ENCODE results near the gene DUSP2. TPM values are rescaled to one million over a fixed set of nuclear protein-coding genes. Genes with fewer than 3 reads are reported as not detected.

Gene DUSP2
- total RNA-seq, 1 experiment from 2014 or later, result 1.4 TPM

DNA sequence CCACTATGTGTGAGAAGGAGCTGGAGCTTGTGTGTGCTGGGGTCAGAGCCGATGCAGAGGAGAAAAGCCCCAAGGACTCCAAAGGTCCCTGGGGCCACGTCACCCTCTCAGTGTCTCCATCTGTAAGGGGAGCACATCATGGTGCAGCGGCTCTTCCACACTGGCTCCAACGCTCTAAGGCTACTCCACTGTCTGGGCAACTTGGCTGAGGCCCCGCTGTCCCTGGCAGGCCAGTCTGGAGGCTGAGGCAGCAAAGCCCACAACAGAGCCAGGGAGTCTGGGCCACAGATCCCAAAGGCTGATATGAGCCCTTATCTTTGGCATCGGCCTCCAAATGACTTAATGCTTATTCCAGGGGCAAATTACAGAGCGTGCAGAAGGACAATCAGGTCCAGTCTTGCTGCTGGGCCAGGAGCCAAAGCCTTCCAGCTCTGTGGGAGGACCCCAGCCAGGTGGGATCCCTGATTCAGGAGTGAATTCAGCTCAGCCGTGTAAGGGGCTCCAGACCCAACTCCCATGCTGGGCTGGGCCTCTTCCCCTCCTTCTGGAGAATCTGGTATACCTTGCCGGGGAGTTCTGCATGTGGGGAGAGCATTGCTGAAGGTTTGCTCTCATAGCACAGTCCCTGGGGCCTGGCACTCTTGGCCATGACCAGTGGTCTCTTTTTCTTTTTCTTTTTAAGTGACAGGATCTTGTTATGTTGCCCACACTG lies 1.8 kb upstream of the DUSP2 start:
- ChIA-PET CTCF (interaction anchor here (2.3 kb wide), 1 partner anchor 27 kb away, joined by 7 read pairs; no protein-coding TSS in a partner anchor), POLR2A (ENCODE audit: low non-redundant PET) (no interaction called here)
- DNase-seq (ENCODE audit: low spot score), result no peak
- intact Hi-C loops (cut with micrococcal nuclease; ENCODE audit: unreplicated experiment), result no loop called here
- H3K27ac ChIP-seq (ENCODE audit: low read depth, low read length, poor library complexity, severe bottlenecking), result no peak overlapping the region
- H3K36me3 ChIP-seq (ENCODE audit: insufficient read depth, low read length, poor library complexity, severe bottlenecking), result no peaks in the 10 kb centered on the region
- peaks cover 9% of the 10 kb centered on the region for H3K4me1 ChIP-seq (ENCODE audit: insufficient read depth, low read length, poor library complexity, severe bottlenecking)
- BruUV-seq (replicated peaks), result no TSS peak
- no peaks in the 10 kb centered on the region for H3K27me3 ChIP-seq (replicated peaks; ENCODE audit: insufficient read depth, low read depth, low read length, poor library complexity)
- no peaks in the 10 kb centered on the region for H3K9me3 ChIP-seq (ENCODE audit: low read depth, low read length, poor library complexity, severe bottlenecking)
- H3K4me3 ChIP-seq (ENCODE audit: low read depth, low read length, poor library complexity, severe bottlenecking), result no peak overlapping the region
- TF ChIP-seq EZH2 (IDR thresholded peaks at IDR 0.05; ENCODE audit: borderline replicate concordance, low read depth, low read length, poor library complexity, severe bottlenecking), result no peak
- TF ChIP-seq, protein P1, sequence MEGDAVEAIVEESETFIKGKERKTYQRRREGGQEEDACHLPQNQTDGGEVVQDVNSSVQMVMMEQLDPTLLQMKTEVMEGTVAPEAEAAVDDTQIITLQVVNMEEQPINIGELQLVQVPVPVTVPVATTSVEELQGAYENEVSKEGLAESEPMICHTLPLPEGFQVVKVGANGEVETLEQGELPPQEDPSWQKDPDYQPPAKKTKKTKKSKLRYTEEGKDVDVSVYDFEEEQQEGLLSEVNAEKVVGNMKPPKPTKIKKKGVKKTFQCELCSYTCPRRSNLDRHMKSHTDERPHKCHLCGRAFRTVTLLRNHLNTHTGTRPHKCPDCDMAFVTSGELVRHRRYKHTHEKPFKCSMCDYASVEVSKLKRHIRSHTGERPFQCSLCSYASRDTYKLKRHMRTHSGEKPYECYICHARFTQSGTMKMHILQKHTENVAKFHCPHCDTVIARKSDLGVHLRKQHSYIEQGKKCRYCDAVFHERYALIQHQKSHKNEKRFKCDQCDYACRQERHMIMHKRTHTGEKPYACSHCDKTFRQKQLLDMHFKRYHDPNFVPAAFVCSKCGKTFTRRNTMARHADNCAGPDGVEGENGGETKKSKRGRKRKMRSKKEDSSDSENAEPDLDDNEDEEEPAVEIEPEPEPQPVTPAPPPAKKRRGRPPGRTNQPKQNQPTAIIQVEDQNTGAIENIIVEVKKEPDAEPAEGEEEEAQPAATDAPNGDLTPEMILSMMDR (conservative IDR thresholded peaks at IDR 0.05; ENCODE audit: low read depth, low read length), result no peak

DNA sequence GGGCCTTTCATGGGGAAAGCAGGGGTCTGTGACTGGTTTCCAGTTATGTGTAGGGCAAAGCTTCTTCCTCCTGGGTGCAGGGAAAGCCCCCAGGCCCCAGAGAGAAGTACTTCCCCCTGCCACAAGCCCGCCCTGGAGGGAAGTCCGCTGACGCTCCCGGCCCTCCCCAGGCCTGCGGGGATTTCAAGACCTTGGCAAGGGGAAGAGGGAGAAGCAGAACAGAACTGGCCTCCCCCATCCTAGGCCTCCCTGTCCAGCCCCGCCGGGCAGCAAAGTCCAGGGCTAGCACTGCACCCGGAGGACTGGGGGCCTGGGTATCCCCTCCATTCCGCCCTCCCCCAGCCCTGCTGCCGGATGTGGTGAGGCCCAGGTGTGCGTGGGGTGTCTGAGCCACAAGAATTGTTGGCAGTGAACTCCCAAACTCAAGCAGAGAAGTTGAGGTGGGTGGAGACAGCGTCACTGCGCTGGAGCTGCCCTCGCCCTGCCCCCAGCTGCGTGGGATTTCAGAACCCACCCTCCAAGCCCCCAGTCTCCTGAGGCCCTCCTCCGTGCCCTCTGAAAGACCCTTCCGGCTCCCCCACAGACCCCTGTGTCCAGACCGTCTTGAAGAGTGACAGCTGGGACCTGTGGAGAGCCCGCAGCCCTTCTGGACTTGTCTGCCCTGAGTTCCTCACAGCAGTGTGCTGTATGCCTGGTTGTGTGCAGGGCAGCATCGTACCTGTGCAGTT lies 1.1 kb upstream of the DUSP2 start:
- CTCF ChIA-PET, result interaction anchor here (2.3 kb wide), 1 partner anchor 28 kb away, joined by 7 read pairs; no protein-coding TSS in a partner anchor
- no peak for TF ChIP-seq EZH2 (IDR thresholded peaks at IDR 0.05; ENCODE audit: borderline replicate concordance, low read depth, low read length, poor library complexity, severe bottlenecking)
- TF ChIP-seq, protein P1 (conservative IDR thresholded peaks at IDR 0.05; ENCODE audit: low read depth, low read length), result no peak

DNA sequence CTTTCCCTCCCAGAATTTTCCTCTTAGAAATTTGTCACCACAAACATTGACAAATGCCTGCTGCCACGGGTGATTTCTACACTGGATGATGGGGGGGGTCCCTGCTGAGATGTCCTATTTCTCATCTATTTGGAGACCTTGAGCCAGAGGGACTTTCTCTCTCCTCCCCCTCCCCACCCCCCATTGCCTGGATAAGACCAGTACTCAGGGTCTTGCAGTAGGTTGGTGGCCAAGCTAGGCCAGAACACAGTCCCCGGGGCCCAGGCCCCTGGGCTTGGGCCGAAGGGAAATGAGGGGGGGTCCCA lies 560 bp upstream of the DUSP2 start:
- POLR2A ChIA-PET (ENCODE audit: low non-redundant PET), result no interaction called here
- no peaks in the 10 kb centered on the region for H3K27me3 ChIP-seq (replicated peaks; ENCODE audit: insufficient read depth, low read depth, low read length, poor library complexity)
- no peak for TF ChIP-seq EZH2 (IDR thresholded peaks at IDR 0.05; ENCODE audit: borderline replicate concordance, low read depth, low read length, poor library complexity, severe bottlenecking)
- TF ChIP-seq, protein P1 (conservative IDR thresholded peaks at IDR 0.05; ENCODE audit: low read depth, low read length), result no peak
- H3K27ac ChIP-seq (ENCODE audit: low read depth, low read length, poor library complexity, severe bottlenecking), result no peak overlapping the region
- BruUV-seq (replicated peaks), result no TSS peak
- no peak for DNase-seq (ENCODE audit: low spot score)
- peaks cover 9% of the 10 kb centered on the region for H3K4me1 ChIP-seq (ENCODE audit: insufficient read depth, low read length, poor library complexity, severe bottlenecking)
- intact Hi-C loops (cut with micrococcal nuclease; ENCODE audit: unreplicated experiment), result no loop called here
- no peaks in the 10 kb centered on the region for H3K9me3 ChIP-seq (ENCODE audit: low read depth, low read length, poor library complexity, severe bottlenecking)
- CTCF ChIA-PET, result no interaction called here
- no peaks in the 10 kb centered on the region for H3K36me3 ChIP-seq (ENCODE audit: insufficient read depth, low read length, poor library complexity, severe bottlenecking)
- H3K4me3 ChIP-seq (ENCODE audit: low read depth, low read length, poor library complexity, severe bottlenecking), result no peak overlapping the region

More for the DNA sequence above, 1.1 kb upstream of the DUSP2 start:
- Histone ChIP-seq H3K27me3 (replicated peaks; ENCODE audit: insufficient read depth, low read depth, low read length, poor library complexity) (no peaks in the 10 kb centered on the region), H3K27ac (ENCODE audit: low read depth, low read length, poor library complexity, severe bottlenecking) (no peak overlapping the region), H3K4me1 (ENCODE audit: insufficient read depth, low read length, poor library complexity, severe bottlenecking) (peaks cover 9% of the 10 kb centered on the region), H3K36me3 (ENCODE audit: insufficient read depth, low read length, poor library complexity, severe bottlenecking) (no peaks in the 10 kb centered on the region), H3K4me3 (ENCODE audit: low read depth, low read length, poor library complexity, severe bottlenecking) (no peak overlapping the region), H3K9me3 (ENCODE audit: low read depth, low read length, poor library complexity, severe bottlenecking) (no peaks in the 10 kb centered on the region)
- intact Hi-C loops (cut with micrococcal nuclease; ENCODE audit: unreplicated experiment), result no loop called here
- POLR2A ChIA-PET (ENCODE audit: low non-redundant PET), result no interaction called here
- no TSS peak for BruUV-seq (replicated peaks)
- no peak for DNase-seq (ENCODE audit: low spot score)
